NCI-H2029 (cell line): Measurements from ENCODE around the gene XBP1.
"Not testable (repeated sequence)": the region's sequence is repeated elsewhere in the genome, so short reads cannot be mapped to it uniquely, and the experiment has no call there.

Source experiments
- DNase-seq: peaks from one replicate; lab custom pipeline; 2025; lab: John Stamatoyannopoulos, UW

The XBP1 gene

DNA sequence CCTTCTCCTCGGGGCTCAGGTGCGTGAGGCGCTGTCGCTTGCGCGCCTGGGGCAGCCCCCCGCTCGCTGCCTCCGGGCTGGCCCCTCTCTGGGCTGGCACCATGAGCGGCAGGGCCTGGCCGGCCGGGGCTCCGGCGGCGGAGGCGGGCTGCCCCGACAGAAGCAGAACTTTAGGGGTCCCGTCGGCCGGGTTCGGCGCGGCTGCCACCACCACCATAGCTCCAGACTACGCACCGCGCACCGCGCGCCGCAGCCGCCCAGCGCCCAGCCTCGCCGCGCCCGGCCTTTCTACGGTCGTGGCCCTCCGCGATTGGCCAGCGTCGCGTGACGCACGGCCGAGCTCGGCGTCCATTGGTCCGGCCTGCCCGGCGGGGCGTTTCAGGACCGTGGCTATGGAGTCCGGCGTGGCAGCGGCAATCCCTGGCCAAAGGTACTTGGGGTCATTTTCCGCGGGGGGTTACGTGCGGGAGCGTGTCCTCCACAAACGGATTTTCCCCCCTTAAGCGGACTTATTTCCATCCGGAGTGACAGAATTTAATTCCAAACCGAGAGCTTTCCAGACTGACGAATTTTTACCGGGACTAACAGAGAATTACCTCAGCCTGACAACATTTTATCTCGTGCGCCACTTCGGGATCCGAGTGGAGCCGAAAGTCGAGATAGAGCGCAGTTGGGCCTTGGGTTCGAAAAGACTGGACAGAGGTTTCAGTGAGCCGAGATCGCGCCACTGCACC lies at the start of gene XBP1:
TSS of gene XBP1 (minus strand) at position 262 of the 734 bp plus-strand sequence.
- DNase-seq: peak; percentile 90

DNA sequence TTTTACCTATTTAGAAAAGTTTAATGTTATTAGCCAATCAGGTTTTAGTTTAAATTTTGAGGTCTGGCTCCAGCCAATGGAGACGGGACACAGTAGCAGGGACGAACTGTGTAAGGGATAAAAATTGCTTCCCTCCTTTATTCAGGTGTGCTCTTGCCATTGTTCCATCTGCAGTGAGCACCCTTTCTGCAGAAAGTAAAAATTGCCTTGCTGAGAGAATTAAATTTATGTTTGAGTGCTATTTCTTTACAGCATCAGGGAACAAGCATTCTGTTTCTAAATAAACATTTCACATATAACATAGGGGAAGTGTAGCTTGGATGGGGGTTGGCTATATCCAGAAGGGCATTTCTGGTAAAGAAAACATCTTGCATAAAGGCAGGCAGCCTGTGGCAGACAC lies 46.6 kb upstream of the XBP1 start:
- no peak for DNase-seq

DNA sequence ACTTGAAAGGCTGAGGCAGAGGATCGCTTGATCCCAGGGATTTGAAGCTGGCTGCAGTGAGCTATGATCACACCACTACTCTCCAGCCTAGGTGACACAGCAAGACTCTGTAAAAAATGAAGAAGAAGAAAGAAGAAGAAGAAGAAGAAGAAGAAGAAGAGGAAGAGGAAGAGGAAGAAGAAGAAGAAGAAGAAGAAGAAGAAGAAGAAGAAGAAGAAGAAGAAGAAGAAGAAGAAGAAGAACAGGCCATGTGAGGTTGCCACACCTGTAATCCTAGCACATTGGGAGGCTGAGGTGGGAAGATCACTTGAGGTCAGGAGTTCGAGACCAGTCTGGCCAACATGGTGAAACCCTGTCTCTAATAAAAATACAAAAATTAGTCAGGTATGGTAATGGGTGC lies 43.9 kb upstream of the XBP1 start:
- DNase-seq: not testable (repeated sequence)

DNA sequence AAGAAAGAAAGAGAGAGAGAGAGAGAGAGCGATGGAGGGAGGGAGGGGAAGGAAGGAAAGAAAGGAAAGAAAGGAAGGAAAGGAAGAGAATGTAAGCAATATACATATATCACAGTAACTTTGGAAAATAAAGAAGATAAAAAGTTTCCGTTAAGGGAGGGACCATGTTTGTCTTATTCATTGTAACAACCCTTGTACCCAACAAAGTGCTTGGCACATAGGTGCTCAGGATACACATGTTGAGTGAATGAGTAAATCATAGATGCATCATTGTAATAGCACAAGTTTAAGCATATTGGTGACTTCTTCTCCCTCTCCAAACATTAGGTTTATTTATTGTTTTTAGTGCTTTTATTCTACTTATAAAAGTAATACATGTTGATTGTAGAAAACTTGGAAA lies 43.3 kb upstream of the XBP1 start:
- no peak for DNase-seq

DNA sequence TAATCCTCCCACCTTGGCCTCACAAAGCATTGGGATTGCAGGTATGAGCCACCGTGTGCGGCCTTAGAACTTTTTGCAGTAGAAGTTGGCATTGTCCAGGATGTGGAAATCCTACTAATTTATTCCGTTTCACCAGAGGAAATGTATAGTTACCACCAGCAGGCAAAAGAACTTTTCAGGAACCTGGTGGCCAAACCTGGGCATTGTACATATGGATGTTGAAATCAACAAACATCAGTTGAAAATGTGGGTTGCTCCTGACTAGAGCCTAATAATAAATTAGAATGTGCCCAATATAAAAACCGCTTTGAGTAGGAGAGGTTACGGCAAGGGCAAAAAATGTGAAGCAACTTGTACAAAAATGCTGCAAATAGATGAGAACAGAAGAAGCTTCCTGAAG lies 40.7 kb upstream of the XBP1 start:
- DNase-seq: no peak

DNA sequence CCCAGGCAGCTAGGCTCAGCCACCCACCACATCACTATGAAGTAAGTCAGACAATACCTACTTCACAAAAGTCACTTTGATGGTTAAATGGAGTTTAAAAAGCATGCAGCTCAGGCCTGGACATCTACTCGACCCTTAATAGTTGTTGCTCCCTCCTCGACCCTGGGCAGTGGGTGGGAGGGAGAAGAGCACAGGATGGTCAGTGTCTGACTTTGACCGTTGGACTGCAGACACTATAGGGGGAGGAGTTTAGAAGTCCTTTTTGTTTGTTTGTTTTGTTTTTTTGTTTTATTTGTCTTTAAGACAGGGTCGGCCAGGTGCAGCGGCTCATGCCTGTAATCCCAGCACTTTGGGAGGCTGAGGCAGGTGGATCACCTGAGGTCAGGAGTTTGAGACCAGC lies 38.6 kb upstream of the XBP1 start:
- no peak for DNase-seq

DNA sequence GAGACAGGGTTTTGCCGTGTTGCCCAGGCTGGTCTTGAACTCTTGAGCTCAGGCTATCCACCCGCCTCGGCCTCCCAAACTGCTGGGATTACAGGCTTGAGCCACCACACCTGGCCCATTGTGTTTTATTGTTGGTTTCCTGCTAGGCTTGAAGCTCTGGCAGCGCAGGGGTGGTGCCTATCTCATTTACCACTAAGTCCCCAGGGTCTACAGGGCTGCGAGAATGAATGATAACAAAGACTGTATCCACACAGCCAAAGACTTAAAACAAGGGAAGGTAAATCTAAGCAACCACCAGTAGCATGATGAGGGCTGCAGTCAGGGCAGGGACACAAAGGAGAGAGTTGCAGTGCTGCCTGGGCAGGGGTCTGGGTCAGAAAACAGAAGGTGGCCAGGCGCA lies 37.3 kb upstream of the XBP1 start:
- DNase-seq: no peak

DNA sequence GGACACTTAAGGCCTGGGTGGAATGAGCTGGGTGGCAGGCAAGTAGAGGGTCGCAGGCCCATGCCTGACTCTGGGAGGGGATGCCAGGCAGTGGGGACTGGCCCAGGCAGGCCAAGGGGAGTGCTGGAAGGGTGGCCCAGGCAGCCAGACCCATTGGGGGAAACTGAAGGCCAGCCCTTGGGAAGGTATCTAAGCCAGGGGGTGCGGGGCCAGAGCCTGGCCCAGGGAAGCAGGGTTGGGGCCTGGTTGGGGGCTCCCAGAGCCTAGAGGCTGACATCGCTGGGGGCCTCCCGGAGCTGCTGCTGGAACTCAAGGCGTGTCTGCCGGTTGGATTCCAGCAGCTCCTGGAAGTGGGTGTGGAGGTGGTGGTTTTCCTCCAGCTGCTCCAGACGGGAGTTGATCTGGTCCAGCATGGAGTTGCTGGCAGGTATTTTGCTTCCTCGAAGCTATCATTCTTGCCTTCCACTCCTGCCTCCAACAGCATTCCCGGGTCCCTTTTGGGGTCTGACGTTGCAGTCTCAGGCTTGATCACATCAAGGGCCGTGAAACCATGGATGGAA lies 35.3 kb upstream of the XBP1 start:
- no peak for DNase-seq

DNA sequence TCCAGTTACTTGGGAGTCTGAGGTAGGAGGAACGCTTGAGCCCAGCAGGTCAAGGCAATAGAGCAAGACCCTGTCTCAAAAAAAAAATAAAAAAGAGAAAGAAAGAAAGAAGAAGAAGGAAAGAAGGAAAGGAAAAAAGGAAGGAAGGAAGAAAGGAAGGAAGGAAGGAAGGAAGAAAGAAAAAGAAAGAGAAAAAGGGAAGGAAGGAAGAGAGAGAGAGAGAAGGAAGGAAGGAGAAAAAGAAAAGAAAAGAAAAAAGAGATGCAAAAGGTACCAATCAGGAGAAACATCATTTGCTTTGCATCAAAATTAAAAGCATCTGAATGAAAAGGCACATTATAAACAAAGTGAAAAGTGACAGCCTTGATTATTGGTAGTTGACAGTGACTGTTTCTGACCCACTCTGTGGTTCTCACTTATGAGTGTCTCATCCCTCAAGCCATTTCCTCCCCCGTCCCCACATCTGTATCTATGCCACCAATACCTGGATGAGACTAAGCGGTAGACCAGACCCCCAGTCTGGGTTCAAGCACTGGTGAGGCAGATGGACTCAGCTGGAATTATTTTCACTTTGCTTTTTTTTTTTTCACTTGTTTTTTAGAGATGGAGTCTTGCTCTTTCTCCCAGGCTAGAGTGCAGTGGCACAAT lies 33.0 kb upstream of the XBP1 start:
- no peak for DNase-seq

DNA sequence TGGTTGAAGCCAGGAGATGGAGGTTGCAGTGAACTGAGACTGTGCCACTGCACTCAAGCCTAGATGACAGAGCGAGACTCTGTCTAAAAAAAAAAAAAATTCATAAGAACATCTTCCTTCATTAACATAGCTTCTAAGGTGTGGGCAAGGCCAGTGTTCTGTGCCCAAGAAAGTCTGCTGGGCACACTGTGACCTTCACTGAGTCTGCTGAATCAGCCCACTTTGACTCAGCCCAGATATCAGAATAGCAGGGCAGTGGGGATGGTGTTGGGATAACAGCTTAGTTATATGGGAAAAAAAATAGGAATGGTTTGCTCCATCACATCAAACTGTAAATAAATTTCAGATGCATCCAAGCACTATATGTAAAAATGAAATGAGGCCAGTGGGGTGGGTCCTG lies 32.4 kb upstream of the XBP1 start:
- no peak for DNase-seq

DNA sequence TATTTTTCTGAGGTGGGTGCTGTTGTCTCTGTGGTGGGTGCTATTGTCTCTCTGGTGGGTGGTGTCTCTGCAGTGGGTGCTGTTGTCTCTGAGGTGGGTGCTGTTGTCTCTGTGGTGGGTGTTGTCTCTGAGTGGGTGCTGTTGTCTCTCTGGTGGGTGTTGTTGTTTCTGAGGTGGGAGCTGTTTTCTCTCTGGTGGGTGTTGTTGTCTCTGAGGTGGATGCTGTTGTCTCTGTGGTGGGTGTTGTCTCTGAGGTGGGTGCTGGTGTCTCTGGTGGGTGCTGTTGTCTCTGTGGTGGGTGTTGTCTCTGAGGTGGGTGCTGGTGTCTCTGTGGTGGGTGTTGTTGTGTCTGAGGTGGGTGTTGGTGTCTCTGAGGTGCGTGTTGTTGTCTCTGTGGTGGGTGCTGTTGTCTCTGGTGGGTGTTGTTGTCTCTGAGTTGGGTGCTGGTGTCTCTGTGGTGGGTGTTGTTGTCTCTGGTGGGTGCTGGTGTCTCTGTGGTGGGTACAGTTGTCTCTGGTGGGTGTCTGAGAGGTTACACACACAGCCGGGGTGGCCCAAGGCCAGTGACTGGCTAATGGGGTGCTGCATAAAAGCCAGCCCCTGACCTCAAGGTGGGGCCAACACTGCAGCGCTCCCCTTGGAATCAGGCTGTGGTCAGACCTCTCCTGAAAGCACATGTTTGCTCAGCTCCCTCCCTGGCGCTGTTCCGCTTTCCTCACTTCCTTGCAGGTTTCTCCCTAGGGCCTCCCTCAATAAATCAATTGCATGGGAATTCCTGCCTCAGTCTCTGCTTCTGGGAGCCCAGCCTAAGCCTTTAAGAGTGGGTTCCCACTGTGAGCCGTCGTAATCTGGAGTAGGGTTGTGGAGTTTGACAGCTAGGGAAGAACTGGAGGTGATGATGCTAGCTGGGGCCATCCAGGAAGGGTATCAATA lies 31.0 kb upstream of the XBP1 start:
- DNase-seq: no peak

DNA sequence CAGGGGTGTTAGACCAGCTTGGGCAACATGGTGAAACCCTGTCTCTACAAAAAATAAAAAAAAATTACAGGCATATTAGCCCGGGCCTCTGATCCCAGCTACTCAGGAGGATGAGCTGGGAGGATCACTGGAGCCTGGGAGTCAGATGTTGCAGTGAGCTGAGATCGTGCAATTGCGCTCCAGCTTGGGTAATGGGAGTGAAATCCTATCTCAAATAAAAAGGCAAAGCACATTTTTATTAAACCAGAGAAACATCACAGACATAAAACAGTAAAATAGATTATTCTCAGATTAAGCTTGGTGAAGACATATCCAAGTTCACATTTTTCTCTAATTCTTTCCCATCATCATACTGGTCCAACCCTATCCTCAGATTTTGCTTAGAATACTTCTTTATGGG lies 30.1 kb upstream of the XBP1 start:
- no peak for DNase-seq

DNA sequence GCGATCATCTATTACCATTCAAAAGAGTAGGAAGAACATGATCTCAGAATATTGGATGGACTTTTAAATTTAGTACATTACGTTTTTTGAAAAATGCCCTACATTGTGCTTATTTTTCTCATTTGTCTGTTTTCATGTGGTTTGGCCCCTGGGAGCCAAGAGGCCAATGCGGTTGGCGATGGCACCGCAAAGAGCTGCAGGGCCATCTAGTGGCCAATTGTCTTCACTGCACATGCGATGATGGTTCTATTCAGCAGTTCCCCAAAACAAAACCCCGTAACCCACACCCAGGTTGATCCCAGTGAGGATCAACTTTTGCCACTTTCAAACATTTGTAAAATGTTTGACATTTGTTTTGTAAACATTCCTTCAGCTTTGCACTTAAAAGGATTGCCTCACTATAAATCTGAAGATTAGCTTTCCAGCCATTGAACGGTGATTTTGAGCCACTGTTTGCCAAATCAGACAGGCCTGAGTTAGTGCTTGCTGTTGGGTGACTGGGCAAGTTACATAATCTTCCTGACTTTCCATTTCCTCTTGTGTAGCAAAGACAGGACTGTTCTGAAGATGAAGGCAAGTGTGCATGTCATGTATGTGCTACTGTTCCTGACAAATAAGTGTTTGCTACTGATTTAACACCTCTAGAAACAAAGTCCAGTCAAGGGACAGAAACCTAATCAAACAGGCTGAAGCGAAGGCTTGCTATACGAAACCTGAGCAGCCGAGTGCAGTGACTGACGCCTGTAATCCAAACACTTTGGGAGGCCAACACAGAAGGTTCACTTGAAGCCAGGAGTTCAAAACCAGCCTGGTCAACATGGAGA lies 29.2 kb upstream of the XBP1 start:
- peak; percentile 49 for DNase-seq

DNA sequence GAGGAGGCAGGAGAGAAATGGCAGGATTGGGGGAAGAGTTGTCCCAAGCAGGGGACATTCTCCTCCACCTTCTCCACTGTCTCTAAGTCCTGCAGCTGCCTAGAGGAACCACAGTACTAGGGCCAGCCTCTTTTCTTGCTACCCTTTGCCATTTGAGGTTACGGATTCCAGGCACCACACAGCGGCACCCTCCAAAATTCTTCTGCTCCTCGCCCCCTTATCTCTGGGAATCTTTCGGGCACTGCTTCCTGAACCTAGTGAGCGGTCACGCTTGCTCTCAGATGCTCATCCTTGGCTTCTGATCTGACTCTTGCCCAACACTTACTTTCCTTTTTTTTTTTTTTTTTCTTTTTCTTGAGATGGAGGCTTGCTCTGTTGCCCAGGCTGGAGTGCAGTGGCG lies 26.6 kb upstream of the XBP1 start:
- DNase-seq: no peak

DNA sequence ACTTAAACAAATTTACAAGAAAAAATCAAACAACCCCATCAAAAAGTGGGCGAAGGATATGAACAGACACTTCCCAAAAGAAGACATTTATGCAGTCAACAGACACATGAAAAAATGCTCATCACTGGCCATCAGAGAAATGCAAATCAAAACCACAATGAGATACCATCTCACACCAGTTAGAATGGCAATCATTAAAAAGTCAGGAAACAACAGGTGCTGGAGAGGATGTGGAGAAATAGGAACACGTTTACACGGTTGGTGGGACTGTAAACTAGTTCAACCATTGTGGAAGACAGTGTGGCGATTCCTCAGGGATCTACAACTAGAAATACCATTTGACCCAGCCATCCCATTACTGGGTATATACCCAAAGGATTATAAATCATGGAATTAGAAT lies 26.1 kb upstream of the XBP1 start:
- DNase-seq: not testable (repeated sequence)

DNA sequence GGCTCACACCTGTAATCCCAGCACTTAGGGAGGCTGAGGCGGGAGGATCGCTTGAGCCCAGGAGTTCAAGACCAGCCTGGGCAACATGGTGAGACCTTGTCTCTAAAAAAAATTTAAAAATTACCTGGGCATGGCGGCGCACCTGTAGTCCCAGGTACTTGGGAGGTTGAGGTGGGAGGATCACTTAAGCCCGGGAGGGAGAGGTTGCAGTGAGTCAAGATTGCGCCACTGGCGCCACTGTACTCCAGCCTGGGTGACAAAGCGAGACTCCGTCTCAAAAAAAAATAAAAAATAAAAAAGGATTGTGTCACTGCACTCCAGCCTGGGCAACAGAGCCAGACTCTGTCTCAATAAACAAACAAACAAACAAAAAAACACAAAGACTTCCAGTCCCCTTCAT lies 24.1 kb upstream of the XBP1 start:
- not testable (repeated sequence) for DNase-seq

DNA sequence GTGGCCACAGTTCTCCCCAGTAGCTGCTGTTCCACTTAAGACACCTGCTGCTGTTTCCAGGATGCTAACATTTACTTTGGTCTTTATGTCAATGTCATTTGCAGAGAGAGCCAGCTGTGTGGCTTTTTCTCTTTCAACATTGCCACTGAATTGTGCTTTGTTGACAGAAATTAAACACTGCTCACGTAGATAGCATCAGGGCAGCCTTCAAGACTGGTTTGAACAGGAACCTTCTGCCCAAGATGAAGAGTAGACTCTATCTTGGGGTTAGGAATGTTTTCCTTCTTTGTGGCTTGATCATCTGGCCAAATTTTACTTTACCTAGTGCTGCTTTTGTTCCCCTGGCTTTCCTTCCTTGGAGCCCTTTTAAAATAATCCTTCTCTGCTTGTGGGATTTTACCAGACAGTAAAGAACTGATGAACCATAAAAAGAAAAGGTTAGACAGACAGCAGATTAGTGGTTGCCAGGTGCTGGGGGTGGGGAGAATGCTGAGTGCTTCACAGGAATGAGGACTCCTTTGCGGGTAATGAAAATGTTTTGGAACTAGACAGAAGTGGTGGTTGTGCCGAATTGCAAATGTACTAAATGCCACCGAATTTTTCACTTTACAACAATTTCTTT lies 22.7 kb upstream of the XBP1 start:
- DNase-seq: peak; percentile 94

DNA sequence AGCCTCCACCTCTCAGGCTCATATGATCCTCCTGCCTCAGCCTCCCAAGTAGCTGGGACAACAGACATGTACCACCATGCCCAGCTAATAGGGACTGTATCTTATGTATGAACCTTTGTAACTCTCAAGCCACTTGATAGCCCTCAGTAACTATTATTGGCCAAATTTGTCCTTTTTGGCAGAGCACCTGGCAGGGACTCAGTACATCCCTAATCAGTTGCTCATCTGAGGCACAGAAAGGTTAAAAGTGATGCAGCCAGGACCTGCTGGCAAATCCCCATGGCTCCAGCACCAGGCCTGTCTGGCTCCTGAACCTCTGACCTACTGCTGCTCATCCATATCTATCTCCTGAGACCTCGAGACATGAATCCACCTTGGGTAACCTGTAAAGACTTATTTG lies 21.1 kb upstream of the XBP1 start:
- no peak for DNase-seq

DNA sequence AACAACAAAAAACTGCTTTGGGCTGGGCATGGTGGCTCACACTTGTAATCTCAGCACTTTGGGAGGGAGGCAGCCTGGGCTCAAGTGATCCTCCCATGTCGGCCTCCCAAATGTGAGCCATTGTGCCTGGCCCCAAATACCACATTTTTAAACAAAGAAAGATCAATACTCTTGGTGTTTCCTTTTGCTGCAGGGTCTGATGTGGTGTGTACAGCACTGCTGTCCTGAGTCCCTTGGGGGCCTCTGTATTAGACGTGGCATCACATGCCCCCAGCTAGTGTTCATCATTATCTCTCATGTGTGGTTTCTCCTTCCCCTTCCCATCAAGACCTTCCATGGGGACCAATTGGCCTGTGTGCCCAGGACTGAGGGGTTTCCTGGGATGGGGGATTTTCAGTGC lies 20.5 kb upstream of the XBP1 start:
- DNase-seq: no peak

DNA sequence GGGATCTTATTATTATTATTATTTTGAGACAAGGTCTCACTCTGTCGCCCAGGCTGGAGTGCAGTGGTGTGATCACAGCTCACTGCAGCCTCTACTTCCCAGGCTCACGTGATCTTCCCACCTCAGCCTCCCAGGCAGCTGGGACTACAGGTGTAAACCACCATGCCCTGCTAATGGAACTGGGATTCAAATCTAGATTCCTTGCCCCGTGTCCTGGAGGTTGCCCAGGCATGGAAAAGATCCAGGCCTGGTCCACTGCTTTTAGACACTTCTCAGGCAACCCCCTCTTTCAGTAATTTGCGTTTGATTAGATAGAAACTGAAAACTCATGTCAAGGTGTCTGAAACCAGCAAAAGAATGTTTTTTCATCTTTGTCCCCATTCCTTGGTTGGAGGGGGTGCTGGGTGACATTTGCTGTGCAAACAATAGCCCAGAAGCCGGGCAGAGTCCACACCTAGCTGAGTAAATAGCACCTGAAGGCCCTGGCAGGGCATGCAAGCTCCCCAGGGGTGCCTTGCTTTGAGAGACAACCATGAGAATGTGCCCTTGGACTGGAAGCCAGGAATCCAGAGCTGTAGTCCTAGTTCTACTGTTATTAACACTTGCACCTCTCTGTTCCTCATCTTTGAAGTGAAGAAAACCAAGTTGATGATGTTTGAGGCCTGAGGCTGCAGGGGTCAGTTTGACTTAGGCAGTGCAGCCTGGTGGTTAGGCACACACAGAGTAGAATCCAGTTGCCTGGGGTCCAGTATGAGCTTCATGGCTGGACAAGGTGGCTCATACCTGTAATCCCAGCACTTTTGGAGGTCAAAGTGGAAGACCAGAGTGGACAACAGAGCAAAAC lies 19.1 kb upstream of the XBP1 start:
- no peak for DNase-seq
